Myocyte (in vitro differentiated cells): Measurements from ENCODE around the gene ITGB6. TPM values are rescaled to one million over a fixed set of nuclear protein-coding genes. Genes with fewer than 3 reads are reported as not detected.

Experiments used
- DNase-seq: peaks from one replicate; pipeline ENCODE4 v3.0.0-alpha.2; 2012; ENCODE audit warnings: low read depth
- polyA plus RNA-seq: library from polyadenylated mRNA; unstranded; fragments of >200 nt; gene quantifications from one replicate; pipeline ENCODE4 v1.2.1, GENCODE V29; 2012; ENCODE audit warnings: missing spikeins
- total RNA-seq: library from RNA; depleted of rRNA; stranded (reverse); fragments of >200 nt; gene quantifications from 2 replicates; pipeline ENCODE4 v1.2.3, GENCODE V29; 2014

ITGB6 gene
- total RNA-seq = 145 and 152 TPM in 2 replicates
- 13.8 TPM for polyA plus RNA-seq

- DNase-seq = no peak
These were observed at the start of gene ITGB6 for GRCh38 chr2:160199683-160200389. Gene ITGB6 (minus strand): TSS chr2:160200272. CDS start chr2:160200063, 209 bp downstream.

GRCh38 chr2:160247296-160248035 is 47.4 kb upstream of the ITGB6 start:
- no peak for DNase-seq

- peak; percentile 66 for DNase-seq
These were observed 46.3 kb upstream of the ITGB6 start for GRCh38 chr2:160246356-160246755.

GRCh38 chr2:160245614-160246155 is 45.6 kb upstream of the ITGB6 start:
- DNase-seq = no peak

GRCh38 chr2:160242893-160243564 is 43.0 kb upstream of the ITGB6 start:
- peak; percentile 60 for DNase-seq

- peak; percentile 87 for DNase-seq
These were observed 41.4 kb upstream of the ITGB6 start for GRCh38 chr2:160241251-160242137.

- no peak for DNase-seq
These were observed 39.4 kb upstream of the ITGB6 start for GRCh38 chr2:160239436-160239835.

- DNase-seq = no peak
These were observed 38.3 kb upstream of the ITGB6 start for GRCh38 chr2:160238392-160238791.

- DNase-seq = no peak
These were observed 32.9 kb upstream of the ITGB6 start for GRCh38 chr2:160232905-160233475.

- DNase-seq = no peak
These were observed 29.5 kb upstream of the ITGB6 start for GRCh38 chr2:160229591-160229990.

GRCh38 chr2:160228141-160228917 is 28.3 kb upstream of the ITGB6 start:
- DNase-seq = no peak

- no peak for DNase-seq
These were observed 27.3 kb upstream of the ITGB6 start for GRCh38 chr2:160227293-160227915.

- DNase-seq = no peak
These were observed 26.3 kb upstream of the ITGB6 start for GRCh38 chr2:160226367-160226766.

- no peak for DNase-seq
These were observed 25.6 kb upstream of the ITGB6 start for GRCh38 chr2:160225722-160226121.

- no peak for DNase-seq
These were observed 24.4 kb upstream of the ITGB6 start for GRCh38 chr2:160224507-160224906.

GRCh38 chr2:160224060-160224459 is 24.0 kb upstream of the ITGB6 start:
- DNase-seq = peak; percentile 90

- DNase-seq = no peak
These were observed 23.5 kb upstream of the ITGB6 start for GRCh38 chr2:160223560-160223959.

GRCh38 chr2:160222546-160223283 is 22.6 kb upstream of the ITGB6 start:
- no peak for DNase-seq
